ENCODE results near the gene ANXA4. TPM values are rescaled to one million over a fixed set of nuclear protein-coding genes. Genes with fewer than 3 reads are reported as not detected.
"Not testable (repeated sequence)": the region's sequence is repeated elsewhere in the genome, so short reads cannot be mapped to it uniquely, and the experiment has no call there.

The ANXA4 gene
- polyA plus RNA-seq, 1 of the 3 experiments (the other 2 are of a cell fraction): 137 TPM

GRCh38 chr2:69830045-69830905 is 88.3 kb downstream of the ANXA4 start:
- TF ChIP-seq EP300 (IDR thresholded peaks at IDR 0.05; ENCODE audit: borderline replicate concordance in 1 of 2, low read depth in 1 of 2, low read length in 1 of 2) (no peak), SIN3A (IDR thresholded peaks at IDR 0.05; ENCODE audit: borderline replicate concordance, low read depth, low read length) (peak; percentile 35; the same call in 1 of the 2 replicates), POLR2AphosphoS5 (IDR thresholded peaks at IDR 0.05; ENCODE audit: low read depth, low read length) (no peak), CTCF (IDR thresholded peaks at IDR 0.05) (no peak), CHD2 (IDR thresholded peaks at IDR 0.05; ENCODE audit: low read length, partially characterized antibody) (no peak), RAD21 (IDR thresholded peaks at IDR 0.05; ENCODE audit: low read length) (no peak), PBX3 (IDR thresholded peaks at IDR 0.05) (no peak), USF1 (IDR thresholded peaks at IDR 0.05; ENCODE audit: borderline replicate concordance, low read depth) (no peak)
- Histone ChIP-seq H3K36me3 (replicated peaks in 1 of 2; ENCODE audit: control insufficient read depth in 1 of 2, insufficient read depth in 2 of 2, low read length in 1 of 2) (peaks cover 4 to 7% of the 10 kb centered on the region in 2 experiments), H3K27me3 (ENCODE audit: insufficient read depth) (no peaks in the 10 kb centered on the region), H3K9me3 (no peaks in the 10 kb centered on the region), H3K27ac (ENCODE audit: low read depth in 2 of 2, low read length in 1 of 2) (peak overlapping the region; percentile 27 to 58; a peak in 3 of 4 replicates), H3K9me2 (no peaks in the 10 kb centered on the region), H3K4me3 (ENCODE audit: low read depth in 2 of 2, low read length in 1 of 2) (peak overlapping the region; percentile 82 to 95), H3F3A (replicated peaks; ENCODE audit: insufficient read depth) (peaks cover 10% of the 10 kb centered on the region), H3K4me2 (peak overlapping the region; percentile 83), H3K79me2 (ENCODE audit: insufficient read depth) (peaks cover 50% of the 10 kb centered on the region), H4K20me1 (ENCODE audit: insufficient read depth) (no peaks in the 10 kb centered on the region), H3K9ac (peak overlapping the region; percentile 72), H3K4me1 (ENCODE audit: control insufficient read depth in 1 of 2, insufficient read depth in 2 of 2, low read depth in 1 of 2, low read length in 1 of 2) (peaks cover 10 to 11% of the 10 kb centered on the region in 2 experiments), H2AFZ (ENCODE audit: low read depth) (peak overlapping the region; percentile 73)
- ChIA-PET CTCF (interaction anchor here (2.0 kb wide), 1 partner anchor 106 kb away, joined by 10 read pairs; no protein-coding TSS in a partner anchor), POLR2A (no interaction called here)
- peak; percentile 39 for DNase-seq
- WGBS (ENCODE audit: low lambda C conversion rate): 7% methylated on average over 10 of the region's 45 CpGs

- H3K36me3 ChIP-seq (replicated peaks in 1 of 2; ENCODE audit: control insufficient read depth in 1 of 2, insufficient read depth in 2 of 2, low read length in 1 of 2); H4K20me1 ChIP-seq (ENCODE audit: insufficient read depth); H2AFZ ChIP-seq (ENCODE audit: low read depth); H3K9me2 ChIP-seq; POLR2A ChIA-PET; H3K27me3 ChIP-seq (ENCODE audit: insufficient read depth); H3F3A ChIP-seq (replicated peaks; ENCODE audit: insufficient read depth); H3K9me3 ChIP-seq; H3K27ac ChIP-seq (ENCODE audit: low read depth in 2 of 2, low read length in 1 of 2); DNase-seq: not testable (repeated sequence)
- H3K4me2 ChIP-seq: peak overlapping the region; percentile 83
- CTCF ChIA-PET: interaction anchor here (1.1 to 2.0 kb wide), 2 partner anchors 14 to 106 kb away, joined by 3 to 10 read pairs; no protein-coding TSS in a partner anchor
- H3K4me3 ChIP-seq (ENCODE audit: low read depth in 2 of 2, low read length in 1 of 2): peak overlapping the region; percentile 82 to 95; a peak in 3 of 4 replicates
- 72% methylated on average over 13 of the region's 13 CpGs for WGBS (ENCODE audit: low lambda C conversion rate)
- peaks cover 10 to 11% of the 10 kb centered on the region in 2 experiments for H3K4me1 ChIP-seq (ENCODE audit: control insufficient read depth in 1 of 2, insufficient read depth in 2 of 2, low read depth in 1 of 2, low read length in 1 of 2)
- H3K79me2 ChIP-seq (ENCODE audit: insufficient read depth): peaks cover 56% of the 10 kb centered on the region
- H3K9ac ChIP-seq: peak overlapping the region; percentile 72; the same call in 1 of the 2 replicates
Measured at GRCh38 chr2:69830906-69831241, 88.9 kb downstream of the ANXA4 start.

Measured in SK-N-SH (cell line).